Coronary artery (tissue), 2 donors: ENCODE data around the gene SOS1.

ENCODE experiments used
- DNase-seq: peaks from one replicate; pipeline ENCODE4 v3.0.0-alpha.2; 2017; ENCODE audit warnings: low spot score
- H3K27ac ChIP-seq, 2 donors: fragments of 200-600 bp; sonication (generic); one replicate each; pipeline ENCODE4 v1.5.1; 2016 to 2019
- H3K4me3 ChIP-seq: fragments of 200-600 bp; sonication (generic); 2 replicates; pipeline ENCODE4 v1.5.1; 2016; ENCODE audit warnings: mild to moderate bottlenecking, moderate library complexity
- TF ChIP-seq, protein P1 (sequence below): fragments of 200-600 bp; sonication (generic); IDR thresholded peaks from one replicate; pipeline ENCODE4 v1.5.1; 2019; ENCODE audit warnings: antibody characterized with exemption

Gene SOS1

DNA sequence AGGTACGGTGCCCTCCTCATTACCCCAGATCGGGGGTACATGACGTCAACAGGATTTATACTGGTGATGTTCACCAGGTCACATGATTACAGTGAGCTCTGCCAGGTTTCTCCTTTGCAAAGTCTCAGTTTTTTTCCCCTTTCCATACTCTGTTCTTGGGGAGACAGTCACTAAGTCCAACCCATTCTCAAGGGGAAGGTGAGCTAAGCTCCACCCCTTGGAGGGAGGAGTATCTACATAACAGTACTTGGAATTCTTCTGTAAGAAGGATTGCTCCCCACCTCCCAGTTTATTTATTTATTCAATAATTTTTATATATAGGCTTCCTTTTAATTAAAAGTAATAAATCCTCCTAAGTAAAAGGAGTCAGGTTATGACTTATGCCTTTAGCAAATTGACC lies 34.1 kb upstream of the SOS1 start:
- TF ChIP-seq, protein P1, sequence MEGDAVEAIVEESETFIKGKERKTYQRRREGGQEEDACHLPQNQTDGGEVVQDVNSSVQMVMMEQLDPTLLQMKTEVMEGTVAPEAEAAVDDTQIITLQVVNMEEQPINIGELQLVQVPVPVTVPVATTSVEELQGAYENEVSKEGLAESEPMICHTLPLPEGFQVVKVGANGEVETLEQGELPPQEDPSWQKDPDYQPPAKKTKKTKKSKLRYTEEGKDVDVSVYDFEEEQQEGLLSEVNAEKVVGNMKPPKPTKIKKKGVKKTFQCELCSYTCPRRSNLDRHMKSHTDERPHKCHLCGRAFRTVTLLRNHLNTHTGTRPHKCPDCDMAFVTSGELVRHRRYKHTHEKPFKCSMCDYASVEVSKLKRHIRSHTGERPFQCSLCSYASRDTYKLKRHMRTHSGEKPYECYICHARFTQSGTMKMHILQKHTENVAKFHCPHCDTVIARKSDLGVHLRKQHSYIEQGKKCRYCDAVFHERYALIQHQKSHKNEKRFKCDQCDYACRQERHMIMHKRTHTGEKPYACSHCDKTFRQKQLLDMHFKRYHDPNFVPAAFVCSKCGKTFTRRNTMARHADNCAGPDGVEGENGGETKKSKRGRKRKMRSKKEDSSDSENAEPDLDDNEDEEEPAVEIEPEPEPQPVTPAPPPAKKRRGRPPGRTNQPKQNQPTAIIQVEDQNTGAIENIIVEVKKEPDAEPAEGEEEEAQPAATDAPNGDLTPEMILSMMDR, result no peak
- Histone ChIP-seq H3K4me3 (no peak overlapping the region), H3K27ac (no peak overlapping the region)
- no peak for DNase-seq

DNA sequence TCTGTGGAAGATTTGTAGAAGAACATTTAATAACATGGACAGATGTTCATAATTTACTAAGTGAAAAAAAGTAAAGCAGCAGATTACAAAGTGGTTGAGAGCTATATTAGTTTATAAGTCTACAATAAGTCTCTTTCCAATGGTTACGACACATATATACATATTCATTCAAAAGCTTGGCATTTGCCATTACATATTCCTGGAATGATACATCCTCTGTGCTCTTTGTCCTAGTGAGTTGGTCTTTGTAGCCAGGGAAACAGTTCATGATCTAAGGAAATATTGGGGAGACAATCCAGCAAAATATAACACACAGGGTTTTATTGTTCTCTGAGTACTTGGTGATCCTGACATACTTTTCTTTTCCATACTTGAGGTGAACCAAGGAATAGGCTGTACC lies 32.5 kb upstream of the SOS1 start:
- DNase-seq, result no peak
- TF ChIP-seq, protein P1, result no peak

DNA sequence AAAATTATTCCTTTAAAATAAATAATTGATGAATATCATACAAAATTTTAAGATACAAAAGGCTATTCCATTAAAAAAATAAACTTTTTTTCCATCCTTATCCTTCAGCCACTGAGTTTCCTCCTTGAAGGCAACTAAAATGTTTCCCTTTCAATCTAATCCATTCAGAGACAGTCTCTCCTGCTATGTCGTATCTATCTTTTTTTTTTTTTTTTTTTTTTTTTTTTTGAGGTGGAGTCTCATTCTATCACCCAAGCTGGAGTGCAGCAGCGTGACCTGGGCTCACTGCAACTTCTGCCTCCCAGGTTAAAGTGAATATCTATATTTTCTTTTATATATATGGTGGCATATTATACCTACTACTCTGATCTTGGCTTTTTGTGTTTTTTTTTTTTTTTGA lies 31.7 kb upstream of the SOS1 start:
- no peak for DNase-seq
- TF ChIP-seq, protein P1, result no peak
- no peak overlapping the region for H3K4me3 ChIP-seq
- H3K27ac ChIP-seq, result no peak overlapping the region

More for the DNA sequence above, 32.5 kb upstream of the SOS1 start:
- Histone ChIP-seq H3K27ac (no peak overlapping the region), H3K4me3 (no peak overlapping the region)

DNA sequence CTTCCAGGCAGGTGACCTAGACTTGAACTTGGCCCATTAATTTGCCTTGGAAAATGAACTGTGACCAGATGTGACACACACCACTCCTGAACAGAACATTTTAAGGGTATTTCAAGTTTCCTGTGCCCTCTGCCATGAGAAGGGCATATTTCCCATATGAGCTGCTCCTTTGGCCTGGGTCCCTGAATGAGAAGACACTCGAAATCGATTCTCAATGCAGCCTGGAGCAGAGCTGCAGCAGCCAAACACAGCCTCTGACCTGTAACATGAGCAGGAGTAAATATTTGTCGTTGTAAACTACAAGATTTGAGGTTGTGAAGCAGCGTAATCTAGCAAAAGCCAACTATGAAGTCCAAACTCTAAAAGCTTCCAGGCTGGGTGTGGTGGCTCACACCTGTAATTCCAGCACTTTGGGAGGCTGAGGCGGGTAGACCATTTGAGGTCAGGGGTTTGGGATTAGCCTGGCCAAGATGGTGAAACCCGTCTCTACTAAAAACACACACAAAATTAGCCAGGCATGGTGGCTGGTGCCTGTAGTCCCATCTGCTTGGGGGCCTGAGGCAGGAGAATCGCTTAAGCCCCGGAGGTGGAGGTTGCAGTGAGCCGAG lies 30.1 kb upstream of the SOS1 start:
- H3K4me3 ChIP-seq, result no peak overlapping the region
- no peak for DNase-seq
- no peak overlapping the region for H3K27ac ChIP-seq
- TF ChIP-seq, protein P1, result no peak

DNA sequence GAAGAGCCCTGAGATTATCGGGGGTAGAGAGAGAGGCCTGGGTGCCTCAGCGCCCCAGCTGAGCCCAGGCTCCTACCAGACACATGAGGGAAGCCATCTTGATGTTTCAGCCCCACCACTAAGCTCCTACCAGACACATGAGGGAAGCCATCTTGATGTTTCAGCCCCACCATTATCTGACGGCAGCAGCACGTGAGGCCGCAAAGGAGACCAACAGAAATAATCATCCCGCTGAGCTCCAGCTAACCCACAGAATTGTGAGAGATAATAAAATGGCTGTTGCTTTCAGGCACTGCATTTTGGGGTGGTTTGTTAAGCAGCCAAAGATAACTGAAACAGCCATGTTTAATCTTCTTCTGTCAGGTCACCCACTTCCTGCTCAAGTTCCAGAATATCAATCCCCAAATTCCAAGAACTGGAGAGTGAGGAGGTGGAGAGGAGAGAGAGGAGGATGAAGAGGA lies 29.3 kb upstream of the SOS1 start:
- no peak overlapping the region for H3K4me3 ChIP-seq
- DNase-seq, result no peak
- TF ChIP-seq, protein P1, result no peak
- no peak overlapping the region for H3K27ac ChIP-seq

DNA sequence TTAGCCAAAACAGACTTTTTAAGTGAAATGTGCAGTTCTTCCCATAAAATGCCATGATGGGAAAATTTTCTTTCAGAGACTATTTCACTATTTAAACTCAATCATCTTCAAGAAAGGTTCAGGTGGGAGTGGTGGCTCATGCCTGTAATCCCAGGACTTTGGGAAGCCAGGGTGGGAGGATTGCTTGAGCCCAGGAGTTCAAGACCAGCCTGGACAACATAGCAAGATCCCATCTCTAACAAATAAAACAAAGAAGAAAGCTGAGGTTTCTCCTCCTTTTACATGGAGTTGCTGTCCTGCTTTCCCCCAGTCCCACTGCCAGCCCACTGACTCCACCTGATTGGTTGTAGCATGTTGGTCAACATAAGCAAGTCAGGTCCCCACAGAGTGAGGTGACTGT lies 25.8 kb upstream of the SOS1 start:
- TF ChIP-seq, protein P1, result no peak
- no peak for DNase-seq
- no peak overlapping the region for H3K4me3 ChIP-seq
- no peak overlapping the region for H3K27ac ChIP-seq

DNA sequence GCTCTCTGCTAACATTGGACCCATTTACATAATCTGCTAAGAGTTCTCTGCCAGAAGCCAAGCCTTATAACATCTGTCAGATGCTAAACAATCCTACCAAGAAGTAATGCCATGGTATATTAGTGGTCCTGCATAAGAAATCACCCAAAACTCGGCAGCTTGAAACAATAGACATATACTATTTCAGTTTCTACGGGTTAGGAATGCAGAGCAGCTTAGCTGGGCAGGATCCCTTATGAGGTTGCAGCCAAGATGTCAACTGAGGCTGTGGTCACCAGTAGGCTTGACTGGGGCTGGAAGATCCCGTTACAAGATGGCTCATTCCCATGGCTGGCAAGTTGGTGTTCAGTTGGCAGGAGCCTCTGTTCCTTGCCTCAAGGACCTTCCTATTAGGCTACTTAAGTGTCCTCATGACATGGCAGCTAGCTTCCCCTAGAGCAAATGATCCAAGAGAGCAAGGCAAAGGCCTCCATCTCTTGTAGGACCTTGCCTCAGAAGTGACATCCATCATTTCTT lies 25.1 kb upstream of the SOS1 start:
- Histone ChIP-seq H3K4me3 (no peak overlapping the region), H3K27ac (no peak overlapping the region)
- DNase-seq, result no peak
- TF ChIP-seq, protein P1, result no peak
